IMR-90 (cell line): ENCODE measurements around the gene KCNA10.

Experiments used
- MAFK ChIP-seq: IDR thresholded peaks from 2 replicates; pipeline ENCODE4 v1.6.1; 2012; ENCODE audit warnings: low read depth, low read length, improper control_type of control experiment
- POLR2A ChIP-seq: IDR thresholded peaks from 2 replicates; pipeline ENCODE4 v1.6.1; 2012; ENCODE audit warnings: mild to moderate bottlenecking, low read depth, low read length
- RAD21 ChIP-seq: IDR thresholded peaks from 2 replicates; pipeline ENCODE4 v1.6.1; 2012; ENCODE audit warnings: low read length, improper control_type of control experiment
- SMC3 ChIP-seq: fragments of 150-350 bp; IDR thresholded peaks from 2 replicates; pipeline ENCODE4 v1.6.1; 2016; ENCODE audit warnings: low read depth, mild to moderate bottlenecking, antibody characterized with exemption, low read length, moderate library complexity
- TF ChIP-seq, protein P1 (sequence below): conservative IDR thresholded peaks from 2 replicates; pipeline ENCODE4 v1.5.1; 2012; ENCODE audit warnings: mild to moderate bottlenecking, low read depth, low read length, improper control_type of control experiment
- TF ChIP-seq, protein P2 (sequence below): fragments of 150-350 bp; IDR thresholded peaks from 2 replicates; pipeline ENCODE4 v1.6.1; 2016; ENCODE audit warnings: low read depth, mild to moderate bottlenecking, low read length, moderate library complexity, borderline replicate concordance

DNA sequence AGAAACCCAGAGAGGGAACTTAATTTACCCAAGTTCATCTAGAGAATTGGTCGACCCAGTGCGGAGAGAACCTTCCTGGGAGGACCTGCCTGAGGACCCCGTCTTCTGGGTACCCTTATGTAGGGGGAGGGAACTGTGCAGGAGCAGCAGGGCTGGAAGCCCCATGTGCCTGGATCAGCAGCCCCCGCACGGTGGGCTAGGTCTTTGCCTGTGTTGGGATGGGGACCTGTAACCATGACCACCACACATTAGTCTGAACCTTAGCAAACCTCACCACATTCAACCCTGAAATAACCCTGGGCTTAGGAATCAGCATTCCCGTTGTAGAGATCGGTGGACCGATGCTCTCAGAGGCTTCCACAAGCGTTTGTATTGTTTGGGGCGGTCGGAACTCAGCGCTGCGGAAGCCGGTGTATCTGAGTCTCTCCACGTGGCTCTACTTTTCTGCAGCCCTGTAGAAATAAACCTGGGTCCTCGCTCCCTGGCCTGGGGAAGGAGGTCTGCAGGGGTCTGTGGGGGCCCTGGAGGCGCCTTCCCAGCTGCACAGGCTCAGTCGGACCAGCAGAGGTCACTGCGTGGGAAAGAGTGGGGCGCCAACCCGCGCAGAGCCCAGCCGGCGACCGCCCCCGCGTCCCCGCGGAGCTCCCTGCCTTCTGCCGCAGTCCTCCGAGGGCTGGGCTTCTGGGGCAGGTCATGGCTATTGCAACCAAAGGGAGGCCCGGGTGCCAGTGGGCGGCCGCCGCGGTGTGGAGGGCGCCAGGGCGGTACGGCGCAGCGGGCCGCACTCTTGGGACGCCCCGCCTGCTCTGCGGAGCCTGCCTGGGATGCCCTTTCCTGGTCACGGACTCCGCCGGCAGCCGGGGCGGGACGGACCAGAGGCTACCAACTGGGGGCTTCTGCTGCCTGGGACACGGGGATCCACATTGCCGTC is 36.2 kb upstream of the KCNA10 start:
- TF ChIP-seq, protein P1, sequence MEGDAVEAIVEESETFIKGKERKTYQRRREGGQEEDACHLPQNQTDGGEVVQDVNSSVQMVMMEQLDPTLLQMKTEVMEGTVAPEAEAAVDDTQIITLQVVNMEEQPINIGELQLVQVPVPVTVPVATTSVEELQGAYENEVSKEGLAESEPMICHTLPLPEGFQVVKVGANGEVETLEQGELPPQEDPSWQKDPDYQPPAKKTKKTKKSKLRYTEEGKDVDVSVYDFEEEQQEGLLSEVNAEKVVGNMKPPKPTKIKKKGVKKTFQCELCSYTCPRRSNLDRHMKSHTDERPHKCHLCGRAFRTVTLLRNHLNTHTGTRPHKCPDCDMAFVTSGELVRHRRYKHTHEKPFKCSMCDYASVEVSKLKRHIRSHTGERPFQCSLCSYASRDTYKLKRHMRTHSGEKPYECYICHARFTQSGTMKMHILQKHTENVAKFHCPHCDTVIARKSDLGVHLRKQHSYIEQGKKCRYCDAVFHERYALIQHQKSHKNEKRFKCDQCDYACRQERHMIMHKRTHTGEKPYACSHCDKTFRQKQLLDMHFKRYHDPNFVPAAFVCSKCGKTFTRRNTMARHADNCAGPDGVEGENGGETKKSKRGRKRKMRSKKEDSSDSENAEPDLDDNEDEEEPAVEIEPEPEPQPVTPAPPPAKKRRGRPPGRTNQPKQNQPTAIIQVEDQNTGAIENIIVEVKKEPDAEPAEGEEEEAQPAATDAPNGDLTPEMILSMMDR = peak; percentile 37
- TF ChIP-seq POLR2A (no peak), RAD21 (no peak), MAFK (no peak), SMC3 (no peak)
- TF ChIP-seq, protein P2, sequence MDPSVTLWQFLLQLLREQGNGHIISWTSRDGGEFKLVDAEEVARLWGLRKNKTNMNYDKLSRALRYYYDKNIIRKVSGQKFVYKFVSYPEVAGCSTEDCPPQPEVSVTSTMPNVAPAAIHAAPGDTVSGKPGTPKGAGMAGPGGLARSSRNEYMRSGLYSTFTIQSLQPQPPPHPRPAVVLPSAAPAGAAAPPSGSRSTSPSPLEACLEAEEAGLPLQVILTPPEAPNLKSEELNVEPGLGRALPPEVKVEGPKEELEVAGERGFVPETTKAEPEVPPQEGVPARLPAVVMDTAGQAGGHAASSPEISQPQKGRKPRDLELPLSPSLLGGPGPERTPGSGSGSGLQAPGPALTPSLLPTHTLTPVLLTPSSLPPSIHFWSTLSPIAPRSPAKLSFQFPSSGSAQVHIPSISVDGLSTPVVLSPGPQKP = no peak
